ENCODE measurements around the gene LAMA4.

DNA sequence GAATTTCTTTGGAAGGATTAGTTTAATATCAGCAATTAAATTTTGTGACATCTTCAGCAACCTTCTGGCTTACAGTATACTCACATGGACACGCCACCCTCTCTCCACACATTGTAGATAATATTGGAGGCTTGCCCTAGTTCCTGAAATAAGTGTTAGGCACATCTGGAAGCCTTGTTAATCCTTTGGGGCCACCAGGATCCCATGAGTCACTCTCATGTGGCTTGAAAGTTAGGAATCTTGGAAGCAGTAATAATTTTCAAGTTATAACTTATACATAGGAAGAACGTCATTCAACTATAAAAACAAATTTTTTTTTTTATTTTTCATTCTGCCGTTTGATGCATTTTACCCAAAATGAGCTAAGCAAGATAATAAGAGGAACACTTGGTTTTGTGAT lies 20.5 kb downstream of the LAMA4 start:
- TF ChIP-seq CTCF (conservative IDR thresholded peaks at IDR 0.05; ENCODE audit: low read depth, low read length) (no peak), EZH2phosphoT487 (IDR thresholded peaks at IDR 0.05; ENCODE audit: borderline replicate concordance, low read length) (no peak), EZH2 (IDR thresholded peaks at IDR 0.05; ENCODE audit: low read length, unreplicated experiment) (no peak)
